Esophagus squamous epithelium (tissue), 4 donors: ENCODE measurements around the gene DCP1B.

Experiments
- POLR2A ChIP-seq, 4 donors: fragments of 450-650 bp; IDR thresholded peaks; one replicate each; pipeline ENCODE4 v1.6.1; 2017; ENCODE audit warnings: antibody characterized with exemption in 4 of 4, mild to moderate bottlenecking in 4 of 4, moderate library complexity in 3 of 4
- TF ChIP-seq, protein P1 (sequence below), 6 experiments: fragments of 450-650 bp in 4 of 6; fragments of 200-600 bp in 2 of 6; sonication (generic) in 2 of 6; IDR thresholded peaks; one replicate each; pipeline ENCODE4 v1.5.1; 2016 to 2019; ENCODE audit warnings: antibody characterized with exemption in 6 of 6, mild to moderate bottlenecking in 4 of 6, moderate library complexity in 4 of 6

DNA sequence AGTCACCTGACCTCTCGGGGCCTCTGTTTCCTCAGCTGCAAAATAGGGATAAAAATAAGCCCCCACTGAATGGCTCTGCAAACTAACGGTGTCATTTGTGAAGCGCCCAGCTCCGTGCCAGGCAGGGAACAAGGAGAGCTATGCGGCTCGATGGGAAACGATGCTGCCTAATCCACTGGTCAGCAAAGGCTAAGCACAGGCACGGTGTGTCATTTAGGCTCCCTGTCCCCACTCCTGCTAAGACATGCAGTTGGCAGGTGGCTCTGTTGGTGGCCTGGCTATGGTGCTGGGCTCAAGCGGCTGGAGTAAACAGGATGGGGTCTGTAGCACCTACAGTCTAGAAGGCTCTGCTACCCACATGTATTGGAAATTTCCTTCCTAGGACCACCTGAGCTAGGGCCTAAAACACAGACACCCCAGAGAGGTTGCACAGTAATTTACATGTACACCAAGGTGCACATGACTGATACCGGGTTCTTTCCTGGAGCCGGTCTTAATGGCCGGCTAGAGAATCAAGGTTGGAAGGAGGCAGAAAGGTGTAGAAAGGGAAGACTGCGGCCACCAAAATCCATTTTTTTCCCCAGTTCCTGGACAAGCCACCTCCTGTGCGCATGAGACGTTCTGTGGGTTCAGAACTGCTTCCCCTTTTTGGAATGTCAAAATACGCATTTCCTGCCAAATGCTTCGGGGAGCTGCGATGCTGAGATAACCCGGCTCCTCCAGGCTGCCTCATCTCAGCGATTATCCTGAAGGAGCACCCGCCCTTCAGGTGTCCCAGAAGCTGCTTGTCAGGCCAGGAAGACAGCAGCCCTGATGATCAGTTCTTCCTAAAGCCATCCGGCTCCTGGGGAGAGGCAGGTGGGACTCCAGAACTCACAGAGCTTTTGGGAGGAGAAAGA is 86.8 kb downstream of the DCP1B start:
- TF ChIP-seq, protein P1, sequence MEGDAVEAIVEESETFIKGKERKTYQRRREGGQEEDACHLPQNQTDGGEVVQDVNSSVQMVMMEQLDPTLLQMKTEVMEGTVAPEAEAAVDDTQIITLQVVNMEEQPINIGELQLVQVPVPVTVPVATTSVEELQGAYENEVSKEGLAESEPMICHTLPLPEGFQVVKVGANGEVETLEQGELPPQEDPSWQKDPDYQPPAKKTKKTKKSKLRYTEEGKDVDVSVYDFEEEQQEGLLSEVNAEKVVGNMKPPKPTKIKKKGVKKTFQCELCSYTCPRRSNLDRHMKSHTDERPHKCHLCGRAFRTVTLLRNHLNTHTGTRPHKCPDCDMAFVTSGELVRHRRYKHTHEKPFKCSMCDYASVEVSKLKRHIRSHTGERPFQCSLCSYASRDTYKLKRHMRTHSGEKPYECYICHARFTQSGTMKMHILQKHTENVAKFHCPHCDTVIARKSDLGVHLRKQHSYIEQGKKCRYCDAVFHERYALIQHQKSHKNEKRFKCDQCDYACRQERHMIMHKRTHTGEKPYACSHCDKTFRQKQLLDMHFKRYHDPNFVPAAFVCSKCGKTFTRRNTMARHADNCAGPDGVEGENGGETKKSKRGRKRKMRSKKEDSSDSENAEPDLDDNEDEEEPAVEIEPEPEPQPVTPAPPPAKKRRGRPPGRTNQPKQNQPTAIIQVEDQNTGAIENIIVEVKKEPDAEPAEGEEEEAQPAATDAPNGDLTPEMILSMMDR (IDR thresholded peaks at IDR 0.05) = no peak
- TF ChIP-seq POLR2A (IDR thresholded peaks at IDR 0.05) = peak in 1 of 4 donors; percentile 43
